Stimulated activated CD4-positive, alpha-beta T cell treated with anti-CD3 and anti-CD28 coated beads, Interleukin-1b, Interleukin-23, amount 100 ng/mL, for 48 hours (primary cell): ENCODE measurements around the gene C16orf95.

Experiments used
- DNase-seq: peaks from one replicate; pipeline ENCODE4 v3.0.0-alpha.2; 2020

C16orf95 gene

GRCh38 chr16:87311387-87311786 lies 5.8 kb downstream of the C16orf95 start:
- no peak for DNase-seq

- no peak for DNase-seq
Observed at GRCh38 chr16:87310610-87311009, 6.6 kb downstream of the C16orf95 start.

- no peak for DNase-seq
Observed at GRCh38 chr16:87309620-87310525, 7.3 kb downstream of the C16orf95 start.

GRCh38 chr16:87308826-87309225 lies 8.4 kb downstream of the C16orf95 start:
- peak; percentile 39 for DNase-seq

- no peak for DNase-seq
Observed at GRCh38 chr16:87306516-87306915, 10.7 kb downstream of the C16orf95 start.

- no peak for DNase-seq
Observed at GRCh38 chr16:87305505-87306391, 11.4 kb downstream of the C16orf95 start.

- no peak for DNase-seq
Observed at GRCh38 chr16:87304951-87305350, 12.2 kb downstream of the C16orf95 start.

GRCh38 chr16:87303962-87304521 lies 13.2 kb downstream of the C16orf95 start:
- DNase-seq, result no peak

GRCh38 chr16:87303431-87303930 lies 13.7 kb downstream of the C16orf95 start:
- no peak for DNase-seq

- DNase-seq, result no peak
Observed at GRCh38 chr16:87298857-87299465, 18.2 kb downstream of the C16orf95 start.

GRCh38 chr16:87297918-87298631 lies 19.1 kb downstream of the C16orf95 start:
- DNase-seq, result peak; percentile 20

GRCh38 chr16:87297407-87297806 lies 19.8 kb downstream of the C16orf95 start:
- no peak for DNase-seq

- DNase-seq, result no peak
Observed at GRCh38 chr16:87295661-87296531, 21.3 kb downstream of the C16orf95 start.

- no peak for DNase-seq
Observed at GRCh38 chr16:87295259-87295658, 21.9 kb downstream of the C16orf95 start.

GRCh38 chr16:87293990-87294389 lies 23.2 kb downstream of the C16orf95 start:
- DNase-seq, result no peak

- DNase-seq, result no peak
Observed at GRCh38 chr16:87291944-87292343, 25.2 kb downstream of the C16orf95 start.

GRCh38 chr16:87288753-87289362 lies 28.3 kb downstream of the C16orf95 start:
- DNase-seq, result no peak

- DNase-seq, result no peak
Observed at GRCh38 chr16:87286839-87287626, 30.2 kb downstream of the C16orf95 start.

- no peak for DNase-seq
Observed at GRCh38 chr16:87284183-87284582, 33.0 kb downstream of the C16orf95 start.
